Measurements from ENCODE around the gene RCN1.

- TF ChIP-seq PHTF2 (CRISPR knock-in tag; IDR thresholded peaks at IDR 0.05) (no peak), CHD1 (IDR thresholded peaks at IDR 0.05; ENCODE audit: low read length) (no peak), MAFK (IDR thresholded peaks at IDR 0.05; ENCODE audit: low read length) (no peak), TBP (optimal IDR thresholded peaks at IDR 0.05; ENCODE audit: low read depth, low read length) (no peak), ARNT (IDR thresholded peaks at IDR 0.05) (no peak)
- TF ChIP-seq, protein P1, sequence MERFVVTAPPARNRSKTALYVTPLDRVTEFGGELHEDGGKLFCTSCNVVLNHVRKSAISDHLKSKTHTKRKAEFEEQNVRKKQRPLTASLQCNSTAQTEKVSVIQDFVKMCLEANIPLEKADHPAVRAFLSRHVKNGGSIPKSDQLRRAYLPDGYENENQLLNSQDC (CRISPR knock-in tag; IDR thresholded peaks at IDR 0.05), result no peak
Measured at GRCh38 chr11:32045456-32045855, 45.4 kb upstream of the RCN1 start.
